HepG2 (cell line): ENCODE results near the gene HDHD3. TPM values are rescaled to one million over a fixed set of nuclear protein-coding genes. Genes with fewer than 3 reads are reported as not detected.

Source experiments
- AGO2 ChIP-seq: fragments of 200-400 bp; formaldehyde crosslinking; optimal IDR thresholded peaks from 2 replicates; pipeline ENCODE3; 2017; ENCODE audit warnings: mild to moderate bottlenecking, low read depth, low read length, moderate library complexity
- FOXA1 ChIP-seq, 2 experiments: fragments of 450-650 bp in 1 of 2; sonication (generic) in 1 of 2; formaldehyde crosslinking in 1 of 2; IDR thresholded peaks; 2 replicates each; pipeline versions ENCODE4 v1.4.0 to v1.6.1; 2016 to 2020; ENCODE audit warnings: missing genetic modification reagents in 1 of 2
- FOXM1 ChIP-seq: sonication (generic); formaldehyde crosslinking; IDR thresholded peaks from 2 replicates; pipeline ENCODE4 v1.5.0; 2020; ENCODE audit warnings: missing genetic modification reagents
- GATAD2A ChIP-seq: IDR thresholded peaks from 2 replicates; pipeline ENCODE4 v1.6.1; 2016
- HOXD1 ChIP-seq: sonication (generic); formaldehyde crosslinking; IDR thresholded peaks from 2 replicates; pipeline ENCODE4 v1.5.0; 2020; ENCODE audit warnings: missing genetic modification reagents
- MLLT10 ChIP-seq: sonication (generic); formaldehyde crosslinking; IDR thresholded peaks from 2 replicates; pipeline ENCODE4 v1.4.0; 2020; ENCODE audit warnings: missing genetic modification reagents
- NRL ChIP-seq: sonication (generic); formaldehyde crosslinking; IDR thresholded peaks from 2 replicates; pipeline ENCODE4 v1.5.0; 2020; ENCODE audit warnings: missing genetic modification reagents, mild to moderate bottlenecking, moderate library complexity, borderline replicate concordance
- SIX1 ChIP-seq: sonication (generic); formaldehyde crosslinking; IDR thresholded peaks from 2 replicates; pipeline ENCODE4 v1.4.0; 2020; ENCODE audit warnings: missing genetic modification reagents, borderline replicate concordance
- SP4 ChIP-seq: sonication (generic); formaldehyde crosslinking; IDR thresholded peaks from 2 replicates; pipeline ENCODE4 v1.8.1; 2023; ENCODE audit warnings: mild to moderate bottlenecking, missing genetic modification reagents
- TRIM24 ChIP-seq: sonication (generic); formaldehyde crosslinking; IDR thresholded peaks from 2 replicates; pipeline ENCODE4 v1.8.0; 2022; ENCODE audit warnings: mild to moderate bottlenecking, missing genetic modification reagents
- U2AF2 ChIP-seq: fragments of 200-400 bp; formaldehyde crosslinking; IDR thresholded peaks from 2 replicates; pipeline ENCODE4 v1.6.1; 2017; ENCODE audit warnings: low read depth, mild to moderate bottlenecking, low read length
- ZBTB7B ChIP-seq: sonication (generic); formaldehyde crosslinking; IDR thresholded peaks from 2 replicates; pipeline ENCODE4 v1.4.0; 2020; ENCODE audit warnings: missing genetic modification reagents
- ZNF207 ChIP-seq: fragments of 450-650 bp; IDR thresholded peaks from 2 replicates; pipeline ENCODE4 v1.6.1; 2016; ENCODE audit warnings: antibody characterized with exemption, borderline replicate concordance
- ZNF550 ChIP-seq: sonication (generic); formaldehyde crosslinking; IDR thresholded peaks from 2 replicates; pipeline ENCODE4 v1.4.0; 2020; ENCODE audit warnings: mild to moderate bottlenecking, missing genetic modification reagents, borderline replicate concordance
- ZSCAN29 ChIP-seq: sonication (generic); formaldehyde crosslinking; conservative IDR thresholded peaks from 2 replicates; pipeline ENCODE4 v1.4.0; 2020; ENCODE audit warnings: mild to moderate bottlenecking, missing genetic modification reagents
- polyA plus RNA-seq, 8 experiments: library from polyadenylated mRNA; depleted of rRNA in 3 of 8; stranded (reverse) in 7 of 8; unstranded in 1 of 8; fragments of >200 nt; fragmentation: Illumina TruSeq in 4 of 8; extraction: Trizol in 4 of 8; gene quantifications; 2 replicates each; pipeline versions ENCODE4 v1.2.1 to v1.2.3, GENCODE V29; 2011 to 2016; ENCODE audit warnings: low read depth in 4 of 8, missing spikeins in 1 of 8, mixed read lengths in 1 of 8; ENCODE audit not compliant: insufficient read depth in 1 of 8
- total RNA-seq, 5 experiments: library from RNA; depleted of rRNA; stranded (reverse); fragments of >200 nt; fragmentation: Illumina TruSeq; extraction: Trizol; gene quantifications; 2 replicates each; pipeline ENCODE4 v1.2.3, GENCODE V29; 2016; ENCODE audit warnings: low read depth in 1 of 5
- TF ChIP-seq, protein P1 (sequence below): sonication (generic); formaldehyde crosslinking; IDR thresholded peaks from 2 replicates; pipeline ENCODE4 v1.5.1; 2020; ENCODE audit warnings: missing genetic modification reagents, mild to moderate bottlenecking, borderline replicate concordance
- TF ChIP-seq, protein P2 (sequence below): sonication (generic); formaldehyde crosslinking; IDR thresholded peaks from 2 replicates; pipeline ENCODE4 v1.4.0; 2020; ENCODE audit warnings: missing genetic modification reagents
- TF ChIP-seq, protein P3 (sequence below): sonication (generic); formaldehyde crosslinking; IDR thresholded peaks from 2 replicates; pipeline ENCODE4 v1.8.0; 2022; ENCODE audit warnings: low read depth, missing genetic modification reagents
- TF ChIP-seq, protein P4 (sequence below): sonication (generic); formaldehyde crosslinking; IDR thresholded peaks from 2 replicates; pipeline ENCODE4 v1.4.0; 2020; ENCODE audit warnings: missing genetic modification reagents

The HDHD3 gene
- total and polyA plus RNA-seq, 2 of the 13 experiments (the other 11 are each of a cell fraction or from before 2014, with no cell fraction given), result 23.1 to 38.5 TPM

DNA sequence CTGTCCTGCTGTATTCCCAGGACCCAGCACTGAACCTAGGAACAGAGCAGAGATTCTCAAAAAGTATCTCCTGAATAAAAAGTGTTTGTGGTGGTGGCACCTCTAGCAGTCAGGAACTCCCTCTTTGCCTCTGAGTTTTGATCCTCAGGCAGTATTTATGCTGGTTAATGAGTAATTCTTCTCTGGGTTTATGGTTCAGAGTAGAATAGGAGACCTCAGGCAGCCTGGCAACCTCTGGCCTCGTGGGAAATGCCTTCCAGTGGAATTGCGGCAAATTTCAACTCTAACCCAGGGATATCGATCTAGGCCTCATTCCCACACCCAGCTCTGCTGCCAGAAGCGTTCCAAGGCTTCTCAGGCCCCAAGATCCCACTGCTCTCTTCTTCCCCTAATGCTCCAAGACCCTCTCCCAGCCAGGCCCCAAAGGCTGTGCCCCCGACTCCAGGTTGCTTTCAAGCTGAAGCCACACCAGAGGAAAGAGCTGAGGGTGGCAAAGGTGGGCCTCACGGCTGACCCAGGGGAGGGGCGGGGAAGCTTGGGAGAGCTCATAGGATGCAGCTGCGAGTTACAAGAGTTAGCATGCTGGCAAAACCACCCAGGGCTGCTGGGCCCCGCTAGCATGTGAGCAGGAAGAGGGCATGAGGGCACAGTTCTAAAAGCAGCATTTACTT is 10.9 kb upstream of the HDHD3 start (continued):
- TF ChIP-seq AGO2 (no peak), FOXA1 (IDR thresholded peaks at IDR 0.05) (no peak), FOXA1 (CRISPR knock-in tag; IDR thresholded peaks at IDR 0.05) (no peak), NRL (CRISPR knock-in tag) (no peak; the same call in 1 of the 2 replicates), SP4 (CRISPR knock-in tag) (no peak; the same call in none of the 2 replicates), ZSCAN29 (CRISPR knock-in tag) (0 out of 2 replicates have a peak, but pooled peaks have one; percentile 21), FOXM1 (no peak), TRIM24 (CRISPR knock-in tag) (no peak), ZBTB7B (CRISPR knock-in tag) (no peak), GATAD2A (peak; percentile 88), ZNF207 (no peak), SIX1 (CRISPR knock-in tag) (peak; percentile 43; the same call in 1 of the 2 replicates), ZNF550 (CRISPR knock-in tag) (no peak), MLLT10 (CRISPR knock-in tag) (no peak), HOXD1 (CRISPR knock-in tag) (peak; percentile 80; the same call in 1 of the 2 replicates), U2AF2 (no peak)
- TF ChIP-seq, protein P1, sequence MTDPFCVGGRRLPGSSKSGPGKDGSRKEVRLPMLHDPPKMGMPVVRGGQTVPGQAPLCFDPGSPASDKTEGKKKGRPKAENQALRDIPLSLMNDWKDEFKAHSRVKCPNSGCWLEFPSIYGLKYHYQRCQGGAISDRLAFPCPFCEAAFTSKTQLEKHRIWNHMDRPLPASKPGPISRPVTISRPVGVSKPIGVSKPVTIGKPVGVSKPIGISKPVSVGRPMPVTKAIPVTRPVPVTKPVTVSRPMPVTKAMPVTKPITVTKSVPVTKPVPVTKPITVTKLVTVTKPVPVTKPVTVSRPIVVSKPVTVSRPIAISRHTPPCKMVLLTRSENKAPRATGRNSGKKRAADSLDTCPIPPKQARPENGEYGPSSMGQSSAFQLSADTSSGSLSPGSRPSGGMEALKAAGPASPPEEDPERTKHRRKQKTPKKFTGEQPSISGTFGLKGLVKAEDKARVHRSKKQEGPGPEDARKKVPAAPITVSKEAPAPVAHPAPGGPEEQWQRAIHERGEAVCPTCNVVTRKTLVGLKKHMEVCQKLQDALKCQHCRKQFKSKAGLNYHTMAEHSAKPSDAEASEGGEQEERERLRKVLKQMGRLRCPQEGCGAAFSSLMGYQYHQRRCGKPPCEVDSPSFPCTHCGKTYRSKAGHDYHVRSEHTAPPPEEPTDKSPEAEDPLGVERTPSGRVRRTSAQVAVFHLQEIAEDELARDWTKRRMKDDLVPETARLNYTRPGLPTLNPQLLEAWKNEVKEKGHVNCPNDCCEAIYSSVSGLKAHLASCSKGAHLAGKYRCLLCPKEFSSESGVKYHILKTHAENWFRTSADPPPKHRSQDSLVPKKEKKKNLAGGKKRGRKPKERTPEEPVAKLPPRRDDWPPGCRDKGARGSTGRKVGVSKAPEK, result no peak
- TF ChIP-seq, protein P2, sequence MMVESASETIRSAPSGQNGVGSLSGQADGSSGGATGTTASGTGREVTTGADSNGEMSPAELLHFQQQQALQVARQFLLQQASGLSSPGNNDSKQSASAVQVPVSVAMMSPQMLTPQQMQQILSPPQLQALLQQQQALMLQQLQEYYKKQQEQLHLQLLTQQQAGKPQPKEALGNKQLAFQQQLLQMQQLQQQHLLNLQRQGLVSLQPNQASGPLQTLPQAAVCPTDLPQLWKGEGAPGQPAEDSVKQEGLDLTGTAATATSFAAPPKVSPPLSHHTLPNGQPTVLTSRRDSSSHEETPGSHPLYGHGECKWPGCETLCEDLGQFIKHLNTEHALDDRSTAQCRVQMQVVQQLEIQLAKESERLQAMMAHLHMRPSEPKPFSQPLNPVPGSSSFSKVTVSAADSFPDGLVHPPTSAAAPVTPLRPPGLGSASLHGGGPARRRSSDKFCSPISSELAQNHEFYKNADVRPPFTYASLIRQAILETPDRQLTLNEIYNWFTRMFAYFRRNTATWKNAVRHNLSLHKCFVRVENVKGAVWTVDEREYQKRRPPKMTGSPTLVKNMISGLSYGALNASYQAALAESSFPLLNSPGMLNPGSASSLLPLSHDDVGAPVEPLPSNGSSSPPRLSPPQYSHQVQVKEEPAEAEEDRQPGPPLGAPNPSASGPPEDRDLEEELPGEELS (CRISPR knock-in tag), result peak; percentile 67
- TF ChIP-seq, protein P3, sequence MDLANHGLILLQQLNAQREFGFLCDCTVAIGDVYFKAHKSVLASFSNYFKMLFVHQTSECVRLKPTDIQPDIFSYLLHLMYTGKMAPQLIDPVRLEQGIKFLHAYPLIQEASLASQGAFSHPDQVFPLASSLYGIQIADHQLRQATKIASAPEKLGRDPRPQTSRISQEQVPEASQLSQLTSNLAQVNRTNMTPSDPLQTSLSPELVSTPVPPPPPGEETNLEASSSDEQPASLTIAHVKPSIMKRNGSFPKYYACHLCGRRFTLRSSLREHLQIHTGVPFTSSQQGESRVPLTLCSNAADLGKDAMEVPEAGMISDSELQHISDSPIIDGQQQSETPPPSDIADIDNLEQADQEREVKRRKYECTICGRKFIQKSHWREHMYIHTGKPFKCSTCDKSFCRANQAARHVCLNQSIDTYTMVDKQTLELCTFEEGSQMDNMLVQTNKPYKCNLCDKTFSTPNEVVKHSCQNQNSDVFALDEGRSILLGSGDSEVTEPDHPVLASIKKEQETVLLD (CRISPR knock-in tag), result no peak
- TF ChIP-seq, protein P4, sequence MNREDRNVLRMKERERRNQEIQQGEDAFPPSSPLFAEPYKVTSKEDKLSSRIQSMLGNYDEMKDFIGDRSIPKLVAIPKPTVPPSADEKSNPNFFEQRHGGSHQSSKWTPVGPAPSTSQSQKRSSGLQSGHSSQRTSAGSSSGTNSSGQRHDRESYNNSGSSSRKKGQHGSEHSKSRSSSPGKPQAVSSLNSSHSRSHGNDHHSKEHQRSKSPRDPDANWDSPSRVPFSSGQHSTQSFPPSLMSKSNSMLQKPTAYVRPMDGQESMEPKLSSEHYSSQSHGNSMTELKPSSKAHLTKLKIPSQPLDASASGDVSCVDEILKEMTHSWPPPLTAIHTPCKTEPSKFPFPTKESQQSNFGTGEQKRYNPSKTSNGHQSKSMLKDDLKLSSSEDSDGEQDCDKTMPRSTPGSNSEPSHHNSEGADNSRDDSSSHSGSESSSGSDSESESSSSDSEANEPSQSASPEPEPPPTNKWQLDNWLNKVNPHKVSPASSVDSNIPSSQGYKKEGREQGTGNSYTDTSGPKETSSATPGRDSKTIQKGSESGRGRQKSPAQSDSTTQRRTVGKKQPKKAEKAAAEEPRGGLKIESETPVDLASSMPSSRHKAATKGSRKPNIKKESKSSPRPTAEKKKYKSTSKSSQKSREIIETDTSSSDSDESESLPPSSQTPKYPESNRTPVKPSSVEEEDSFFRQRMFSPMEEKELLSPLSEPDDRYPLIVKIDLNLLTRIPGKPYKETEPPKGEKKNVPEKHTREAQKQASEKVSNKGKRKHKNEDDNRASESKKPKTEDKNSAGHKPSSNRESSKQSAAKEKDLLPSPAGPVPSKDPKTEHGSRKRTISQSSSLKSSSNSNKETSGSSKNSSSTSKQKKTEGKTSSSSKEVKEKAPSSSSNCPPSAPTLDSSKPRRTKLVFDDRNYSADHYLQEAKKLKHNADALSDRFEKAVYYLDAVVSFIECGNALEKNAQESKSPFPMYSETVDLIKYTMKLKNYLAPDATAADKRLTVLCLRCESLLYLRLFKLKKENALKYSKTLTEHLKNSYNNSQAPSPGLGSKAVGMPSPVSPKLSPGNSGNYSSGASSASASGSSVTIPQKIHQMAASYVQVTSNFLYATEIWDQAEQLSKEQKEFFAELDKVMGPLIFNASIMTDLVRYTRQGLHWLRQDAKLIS (CRISPR knock-in tag), result no peak
